Activated gamma-delta T cell (primary cell): ENCODE results near the gene ZNF699.
"Not testable (repeated sequence)": the region's sequence is repeated elsewhere in the genome, so short reads cannot be mapped to it uniquely, and the experiment has no call there.

Experiments
- DNase-seq: peaks from one replicate; lab custom pipeline; 2025; lab: John Stamatoyannopoulos, UW
- total RNA-seq, 2 donors: gene quantifications; one replicate each; lab custom pipeline; 2026; lab: John Stamatoyannopoulos, UW

Gene ZNF699
- total RNA-seq, result 40.6 to 59.8 reads per million in 2 donors

GRCh38 chr19:9309139-9309973 is at the start of gene ZNF699:
TSS of gene ZNF699 (minus strand) at chr19:9309838. CDS start at chr19:9305119, 4,719 bp downstream.
- peak; percentile 79 for DNase-seq

- DNase-seq, result no peak
These were observed 45.0 kb upstream of the ZNF699 start for GRCh38 chr19:9354651-9355050.

- DNase-seq, result no peak
These were observed 43.4 kb upstream of the ZNF699 start for GRCh38 chr19:9353011-9353410.

- DNase-seq, result no peak
These were observed 42.9 kb upstream of the ZNF699 start for GRCh38 chr19:9352505-9352904.

- no peak for DNase-seq
These were observed 39.0 kb upstream of the ZNF699 start for GRCh38 chr19:9348671-9349070.

GRCh38 chr19:9348253-9348652 is 38.6 kb upstream of the ZNF699 start:
- DNase-seq, result no peak

- no peak for DNase-seq
These were observed 35.4 kb upstream of the ZNF699 start for GRCh38 chr19:9345005-9345404.

GRCh38 chr19:9342610-9343304 is 33.1 kb upstream of the ZNF699 start:
- no peak for DNase-seq

- no peak for DNase-seq
These were observed 20.4 kb upstream of the ZNF699 start for GRCh38 chr19:9329999-9330398.

- DNase-seq, result no peak
These were observed 14.9 kb upstream of the ZNF699 start for GRCh38 chr19:9324584-9324962.

- peak; percentile 92 for DNase-seq
These were observed 14.4 kb upstream of the ZNF699 start, which contains the start of gene ZNF559 for GRCh38 chr19:9323919-9324583. TSS of gene ZNF559 (plus strand) at chr19:9324179. CDS start at chr19:9338550, 14,371 bp downstream.

GRCh38 chr19:9323557-9323918 is 13.9 kb upstream of the ZNF699 start:
- DNase-seq, result no peak

GRCh38 chr19:9322201-9322600 is 12.6 kb upstream of the ZNF699 start:
- not testable (repeated sequence) for DNase-seq

GRCh38 chr19:9321756-9322155 is 12.1 kb upstream of the ZNF699 start:
- DNase-seq, result not testable (repeated sequence)

GRCh38 chr19:9321338-9321737 is 11.7 kb upstream of the ZNF699 start:
- DNase-seq, result no peak

GRCh38 chr19:9313756-9314155 is 4.1 kb upstream of the ZNF699 start:
- DNase-seq, result no peak

GRCh38 chr19:9309974-9310446 is 372 bp upstream of the ZNF699 start:
- DNase-seq, result peak; percentile 42

- no peak for DNase-seq
These were observed 1.4 kb downstream of the ZNF699 start for GRCh38 chr19:9308091-9308770.

- no peak for DNase-seq
These were observed 3.2 kb downstream of the ZNF699 start for GRCh38 chr19:9306443-9306842.

GRCh38 chr19:9296336-9296735 is 13.3 kb downstream of the ZNF699 start:
- no peak for DNase-seq

GRCh38 chr19:9295411-9295849 is 14.2 kb downstream of the ZNF699 start:
- DNase-seq, result no peak
